Gastrocnemius medialis (tissue), 4 donors: ENCODE measurements around the gene OR51V1. TPM values are rescaled to one million over a fixed set of nuclear protein-coding genes. Genes with fewer than 3 reads are reported as not detected.
"Not testable (repeated sequence)": the region's sequence is repeated elsewhere in the genome, so short reads cannot be mapped to it uniquely, and the experiment has no call there.

Experiments used
- ATAC-seq, 2 donors: fragments of 150-250 bp; one replicate each; pipeline ENCODE4 v1.9.1; 2016
- DNase-seq, 2 donors: peaks; one replicate each; pipeline ENCODE4 v3.0.0-alpha.2; 2019
- H3K27ac ChIP-seq, 4 donors: fragments of 200-600 bp; sonication (generic); 1 replicate in 1 of 4; 2 replicates in 3 of 4; pipeline ENCODE4 v1.5.1; 2016 to 2018; ENCODE audit warnings: mild to moderate bottlenecking in 2 of 4, moderate library complexity in 1 of 4
- H3K27me3 ChIP-seq, 3 donors: fragments of 200-600 bp; sonication (generic) in 2 of 3; 1 replicate in 1 of 3; 2 replicates in 2 of 3; pipeline versions ENCODE4 v1.5.1 to v1.6.0; 2016 to 2019; ENCODE audit warnings: mild to moderate bottlenecking in 1 of 3, moderate library complexity in 1 of 3
- H3K36me3 ChIP-seq, 2 donors: fragments of 200-600 bp; sonication (generic) in 1 of 2; one replicate each; pipeline ENCODE4 v1.5.1; 2017 to 2018
- H3K4me1 ChIP-seq, 2 donors: fragments of 200-600 bp; sonication (generic) in 1 of 2; one replicate each; pipeline ENCODE4 v1.5.1; 2016 to 2017; ENCODE audit warnings: mild to moderate bottlenecking in 2 of 2
- H3K4me3 ChIP-seq, 4 donors: fragments of 200-600 bp; sonication (generic) in 3 of 4; 1 replicate in 1 of 4; 2 replicates in 3 of 4; pipeline ENCODE4 v1.5.1; 2016 to 2019; ENCODE audit warnings: mild to moderate bottlenecking in 2 of 4
- H3K9me3 ChIP-seq, 3 donors: fragments of 200-600 bp; sonication (generic) in 2 of 3; 1 replicate in 1 of 3; 2 replicates in 2 of 3; pipeline ENCODE4 v1.5.1; 2016 to 2019
- CTCF ChIP-seq, 5 experiments: fragments of 450-650 bp in 3 of 5; fragments of 200-600 bp in 2 of 5; sonication (generic) in 2 of 5; IDR thresholded peaks in 4 of 5; conservative IDR thresholded peaks in 1 of 5; 1 replicate in 4 of 5; 2 replicates in 1 of 5; pipeline ENCODE4 v1.5.1; 2016 to 2019; ENCODE audit warnings: antibody characterized with exemption in 5 of 5, mild to moderate bottlenecking in 3 of 5, moderate library complexity in 3 of 5
- POLR2A ChIP-seq, 2 donors: fragments of 450-650 bp; IDR thresholded peaks; one replicate each; pipeline ENCODE4 v1.6.1; 2017; ENCODE audit warnings: antibody characterized with exemption in 2 of 2, mild to moderate bottlenecking in 2 of 2, moderate library complexity in 2 of 2
- in situ Hi-C, 4 donors: fragments of 200-750 bp; cut with MboI; loops; one replicate each; pipeline versions ENCODE4 v1.15.0 to v1.8.0; 2017; ENCODE audit warnings: low sequenced_read_pairs in 4 of 4
- intact Hi-C: fragments of 100-400 bp; cut with DNase I; formaldehyde crosslinking; loops from one replicate; pipeline ENCODE4 v1.15.1; 2023; ENCODE audit warnings: low total_unique reads
- total RNA-seq, 4 donors: library from RNA; depleted of rRNA; stranded (reverse); fragments of >200 nt; gene quantifications; one replicate each; pipeline versions ENCODE4 v1.1.0 to v1.2.3, GENCODE V29; 2016

OR51V1 gene
- total RNA-seq, 4 donors from 2014 or later: not detected

GRCh38 chr11:5171856-5172255, 28.6 kb downstream of the OR51V1 start:
- H3K4me3 ChIP-seq: no peak overlapping the region
- H3K9me3 ChIP-seq: no peaks in the 10 kb centered on the region
- no peak for TF ChIP-seq CTCF (IDR thresholded peaks at IDR 0.05 in 4 of 5, conservative IDR thresholded peaks at IDR 0.05 in 1 of 5)
- TF ChIP-seq POLR2A (IDR thresholded peaks at IDR 0.05): no peak
- H3K36me3 ChIP-seq: no peaks in the 10 kb centered on the region
- in situ Hi-C loops (no loop called here), intact Hi-C loops (no loop called here)
- no peaks in the 10 kb centered on the region for H3K27me3 ChIP-seq
- H3K27ac ChIP-seq: no peak overlapping the region
- ATAC-seq (no peak), DNase-seq (no peak)
- no peaks in the 10 kb centered on the region for H3K4me1 ChIP-seq

- H3K36me3 ChIP-seq, H3K27ac ChIP-seq, DNase-seq, ATAC-seq, H3K4me3 ChIP-seq, H3K9me3 ChIP-seq, in situ Hi-C loops, H3K4me1 ChIP-seq, H3K27me3 ChIP-seq, intact Hi-C loops: not testable (repeated sequence)
Observed at GRCh38 chr11:5165898-5166297, 34.6 kb downstream of the OR51V1 start.

- DNase-seq, H3K27ac ChIP-seq, H3K4me3 ChIP-seq, intact Hi-C loops, H3K27me3 ChIP-seq, H3K36me3 ChIP-seq, ATAC-seq, H3K9me3 ChIP-seq, H3K4me1 ChIP-seq, in situ Hi-C loops: not testable (repeated sequence)
Observed at GRCh38 chr11:5164807-5165206, 35.7 kb downstream of the OR51V1 start.

GRCh38 chr11:5161045-5161444, 39.4 kb downstream of the OR51V1 start:
- intact Hi-C loops, H3K27ac ChIP-seq, in situ Hi-C loops, H3K27me3 ChIP-seq, H3K4me1 ChIP-seq, ATAC-seq, H3K4me3 ChIP-seq, H3K36me3 ChIP-seq, H3K9me3 ChIP-seq, DNase-seq: not testable (repeated sequence)

GRCh38 chr11:5160217-5160616, 40.3 kb downstream of the OR51V1 start:
- H3K36me3 ChIP-seq, ATAC-seq, in situ Hi-C loops, intact Hi-C loops, DNase-seq, H3K27me3 ChIP-seq, H3K27ac ChIP-seq, H3K9me3 ChIP-seq, H3K4me1 ChIP-seq, H3K4me3 ChIP-seq: not testable (repeated sequence)

GRCh38 chr11:5159806-5160205, 40.7 kb downstream of the OR51V1 start:
- no peak for ATAC-seq
- Histone ChIP-seq H3K27ac (no peak overlapping the region), H3K9me3 (no peaks in the 10 kb centered on the region), H3K36me3 (no peaks in the 10 kb centered on the region), H3K27me3 (no peaks in the 10 kb centered on the region), H3K4me3 (no peak overlapping the region), H3K4me1 (no peaks in the 10 kb centered on the region)
- TF ChIP-seq CTCF (IDR thresholded peaks at IDR 0.05 in 4 of 5, conservative IDR thresholded peaks at IDR 0.05 in 1 of 5) (no peak), POLR2A (IDR thresholded peaks at IDR 0.05) (no peak)
- intact Hi-C loops (no loop called here), in situ Hi-C loops (no loop called here)
- DNase-seq: no peak

GRCh38 chr11:5154657-5155056, 45.8 kb downstream of the OR51V1 start, which contains the start of gene OR52A1:
Gene OR52A1 (minus strand): TSS chr11:5154757. CDS start chr11:5152369, 2,388 bp downstream.
- Histone ChIP-seq H3K27ac (no peak within 1 kb of the TSS), H3K9me3 (no peaks in the 10 kb centered on the region), H3K36me3 (no peaks in the 10 kb centered on the region), H3K4me1 (no peaks in the 10 kb centered on the region), H3K27me3 (no peaks in the 10 kb centered on the region), H3K4me3 (no peak within 1 kb of the TSS)
- DNase-seq (no peak), ATAC-seq (no peak)
- in situ Hi-C loops (no loop called here), intact Hi-C loops (no loop called here)
- TF ChIP-seq CTCF (IDR thresholded peaks at IDR 0.05 in 4 of 5, conservative IDR thresholded peaks at IDR 0.05 in 1 of 5): no peak
- TF ChIP-seq POLR2A (IDR thresholded peaks at IDR 0.05): no peak
